Body of pancreas (tissue), 4 donors: Measurements from ENCODE around the gene SORCS2.

Experiments
- POLR2A ChIP-seq, 3 donors: fragments of 450-650 bp; IDR thresholded peaks; one replicate each; pipeline ENCODE4 v1.6.1; 2016; ENCODE audit warnings: antibody characterized with exemption in 3 of 3, mild to moderate bottlenecking in 2 of 3
- TF ChIP-seq, protein P1 (sequence below), 7 experiments: fragments of 450-650 bp in 4 of 7; fragments of 200-600 bp in 3 of 7; sonication (generic) in 3 of 7; IDR thresholded peaks; one replicate each; pipeline ENCODE4 v1.5.1; 2016 to 2019; ENCODE audit warnings: antibody characterized with exemption in 7 of 7

DNA sequence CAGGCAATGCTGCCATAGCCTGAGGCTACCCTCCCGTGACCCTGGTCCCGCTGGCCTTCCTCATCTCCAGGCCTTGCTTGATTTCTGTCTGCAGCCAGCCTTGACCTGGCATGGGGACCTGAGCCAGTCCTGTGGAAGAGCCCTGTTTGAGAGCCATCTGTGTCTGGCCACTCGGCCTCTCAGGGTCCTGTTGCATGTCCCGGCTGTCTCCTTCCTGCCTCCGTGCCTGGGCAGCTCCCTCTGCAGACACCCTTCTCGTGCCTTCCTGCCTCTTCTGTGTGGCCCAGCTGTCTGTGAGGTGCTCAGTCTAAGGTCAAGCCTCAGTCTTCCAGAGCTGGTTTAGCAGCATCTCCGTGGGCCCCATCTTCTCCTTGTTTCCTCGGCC, 108.4 kb downstream of the SORCS2 start:
- TF ChIP-seq, protein P1, sequence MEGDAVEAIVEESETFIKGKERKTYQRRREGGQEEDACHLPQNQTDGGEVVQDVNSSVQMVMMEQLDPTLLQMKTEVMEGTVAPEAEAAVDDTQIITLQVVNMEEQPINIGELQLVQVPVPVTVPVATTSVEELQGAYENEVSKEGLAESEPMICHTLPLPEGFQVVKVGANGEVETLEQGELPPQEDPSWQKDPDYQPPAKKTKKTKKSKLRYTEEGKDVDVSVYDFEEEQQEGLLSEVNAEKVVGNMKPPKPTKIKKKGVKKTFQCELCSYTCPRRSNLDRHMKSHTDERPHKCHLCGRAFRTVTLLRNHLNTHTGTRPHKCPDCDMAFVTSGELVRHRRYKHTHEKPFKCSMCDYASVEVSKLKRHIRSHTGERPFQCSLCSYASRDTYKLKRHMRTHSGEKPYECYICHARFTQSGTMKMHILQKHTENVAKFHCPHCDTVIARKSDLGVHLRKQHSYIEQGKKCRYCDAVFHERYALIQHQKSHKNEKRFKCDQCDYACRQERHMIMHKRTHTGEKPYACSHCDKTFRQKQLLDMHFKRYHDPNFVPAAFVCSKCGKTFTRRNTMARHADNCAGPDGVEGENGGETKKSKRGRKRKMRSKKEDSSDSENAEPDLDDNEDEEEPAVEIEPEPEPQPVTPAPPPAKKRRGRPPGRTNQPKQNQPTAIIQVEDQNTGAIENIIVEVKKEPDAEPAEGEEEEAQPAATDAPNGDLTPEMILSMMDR (IDR thresholded peaks at IDR 0.05): no peak
- no peak for TF ChIP-seq POLR2A (IDR thresholded peaks at IDR 0.05)
